C4-2B (cell line): ENCODE measurements around the gene PTTG1.
"Not testable (repeated sequence)": the region's sequence is repeated elsewhere in the genome, so short reads cannot be mapped to it uniquely, and the experiment has no call there.

Experiments
- CTCF ChIP-seq: fragments of 450-650 bp; conservative IDR thresholded peaks from 2 replicates; pipeline ENCODE4 v1.5.1; 2017; ENCODE audit warnings: mild to moderate bottlenecking
- ZFX ChIP-seq: fragments of 450-650 bp; IDR thresholded peaks from 2 replicates; pipeline ENCODE4 v1.6.1; 2017

- not testable (repeated sequence) for TF ChIP-seq CTCF, ZFX
Observed at GRCh38 chr5:160436661-160437060, 15.0 kb downstream of the PTTG1 start.
